IMR-90 (cell line): ENCODE results near the gene EPB41L1. TPM values are rescaled to one million over a fixed set of nuclear protein-coding genes. Genes with fewer than 3 reads are reported as not detected.

Experiments
- ATAC-seq: fragments of 200-7000 bp; cut with Tn5 transposase; 2 replicates; pipeline ENCODE4 v1.9.1; 2020; ENCODE audit warnings: low read depth, mild to moderate bottlenecking, moderate library complexity
- BruUV-seq: library from RNA; stranded (reverse); fragments of 400-500 nt; replicated peaks from 2 replicates; lab custom pipeline; 2021; lab: Mats Ljungman, UMichigan
- CTCF ChIA-PET: fragments of 300-600 bp; formaldehyde crosslinking; extraction: SDS; loops from one replicate; lab custom pipeline; 2021; ENCODE audit warnings: antibody characterized with exemption; lab: Yijun Ruan, JAX
- POLR2A ChIA-PET: fragments of 300-600 bp; sonication (Branson Sonifier 250); formaldehyde crosslinking; loops from one replicate; lab custom pipeline; 2022; ENCODE audit warnings: antibody characterized with exemption; ENCODE audit not compliant: unreplicated experiment; lab: Charles Lee
- DNase-seq: peaks from one replicate; pipeline ENCODE4 v3.0.0; 2013
- H2AFZ ChIP-seq: replicated peaks from 2 replicates; pipeline ENCODE3; 2013; ENCODE audit warnings: low read length, mild to moderate bottlenecking; ENCODE audit not compliant: poor library complexity
- H2AK5ac ChIP-seq: 2 replicates; pipeline ENCODE4 v1.6.1; 2013; ENCODE audit warnings: low read depth, low read length, inconsistent platforms
- H2AK9ac ChIP-seq: replicated peaks from 2 replicates; pipeline ENCODE3; 2013; ENCODE audit warnings: mild to moderate bottlenecking, low read depth, low read length, moderate library complexity; ENCODE audit not compliant: poor library complexity
- H2BK120ac ChIP-seq: 2 replicates; pipeline ENCODE4 v1.6.1; 2013; ENCODE audit warnings: low read depth, low read length, inconsistent platforms
- H2BK15ac ChIP-seq: 3 replicates; pipeline ENCODE4 v1.6.1; 2013; ENCODE audit warnings: low read depth, low read length, inconsistent platforms
- H2BK20ac ChIP-seq: 2 replicates; pipeline ENCODE4 v1.6.1; 2013; ENCODE audit warnings: low read depth, mild to moderate bottlenecking, inconsistent platforms, low read length, moderate library complexity
- H2BK5ac ChIP-seq: 2 replicates; pipeline ENCODE4 v1.6.1; 2013; ENCODE audit warnings: mild to moderate bottlenecking, low read depth, low read length, inconsistent platforms; ENCODE audit not compliant: poor library complexity, severe bottlenecking
- H3K14ac ChIP-seq: replicated peaks from 2 replicates; pipeline ENCODE4 v1.6.1; 2013; ENCODE audit warnings: low read depth, low read length, inconsistent platforms
- H3K18ac ChIP-seq: 2 replicates; pipeline ENCODE4 v1.6.1; 2013; ENCODE audit warnings: low read depth, low read length, control low read depth
- H3K23ac ChIP-seq: 2 replicates; pipeline ENCODE4 v1.6.1; 2013; ENCODE audit warnings: low read depth, low read length, inconsistent platforms
- H3K27ac ChIP-seq: 2 replicates; pipeline ENCODE4 v1.5.1; 2013; ENCODE audit warnings: mild to moderate bottlenecking, control low read depth, low read length; ENCODE audit not compliant: insufficient read depth
- H3K27me3 ChIP-seq: 2 replicates; pipeline ENCODE4 v1.6.1; 2013; ENCODE audit warnings: low read length; ENCODE audit not compliant: control insufficient read depth, insufficient read depth
- H3K36me3 ChIP-seq: 2 replicates; pipeline ENCODE4 v1.6.1; 2013; ENCODE audit warnings: low read length, mixed read lengths; ENCODE audit not compliant: control insufficient read depth, insufficient read depth
- H3K4ac ChIP-seq: 2 replicates; pipeline ENCODE4 v1.6.1; 2013; ENCODE audit warnings: low read depth, low read length, inconsistent platforms
- H3K4me1 ChIP-seq: 2 replicates; pipeline ENCODE4 v1.6.1; 2013; ENCODE audit warnings: low read length, mixed read lengths; ENCODE audit not compliant: control insufficient read depth, insufficient read depth
- H3K4me2 ChIP-seq: 2 replicates; pipeline ENCODE4 v1.6.1; 2013; ENCODE audit warnings: low read depth, mild to moderate bottlenecking, control low read depth, low read length, moderate library complexity
- H3K4me3 ChIP-seq: 2 replicates; pipeline ENCODE4 v1.5.1; 2013; ENCODE audit warnings: low read depth, mild to moderate bottlenecking, control low read depth, low read length, moderate library complexity; ENCODE audit not compliant: insufficient read depth
- H3K56ac ChIP-seq: 2 replicates; pipeline ENCODE4 v1.6.1; 2013; ENCODE audit warnings: low read length, inconsistent platforms; ENCODE audit not compliant: insufficient read depth; ENCODE audit errors: extremely low read depth
- H3K79me1 ChIP-seq, 2 experiments: 2 replicates each; pipeline ENCODE4 v1.6.1; 2013; ENCODE audit warnings: low read length in 2 of 2, inconsistent platforms in 1 of 2, low read depth in 1 of 2
- H3K9ac ChIP-seq: 2 replicates; pipeline ENCODE4 v1.6.1; 2013; ENCODE audit warnings: low read depth, low read length, control low read depth
- H3K9me1 ChIP-seq: 2 replicates; pipeline ENCODE4 v1.6.1; 2013; ENCODE audit warnings: low read length, inconsistent platforms; ENCODE audit not compliant: insufficient read depth
- H3K9me3 ChIP-seq: 2 replicates; pipeline ENCODE4 v1.6.1; 2013; ENCODE audit warnings: low read length; ENCODE audit not compliant: control insufficient read depth, insufficient read depth
- H4K20me1 ChIP-seq: 2 replicates; pipeline ENCODE4 v1.6.1; 2013; ENCODE audit warnings: low read length, inconsistent platforms; ENCODE audit not compliant: insufficient read depth
- H4K5ac ChIP-seq: 2 replicates; pipeline ENCODE4 v1.6.1; 2013; ENCODE audit warnings: mild to moderate bottlenecking, low read depth, low read length, control low read depth
- H4K8ac ChIP-seq, 2 experiments: 2 replicates each; pipeline ENCODE4 v1.6.1; 2013; ENCODE audit warnings: low read depth in 2 of 2, low read length in 2 of 2, control low read depth in 1 of 2, inconsistent platforms in 1 of 2
- H4K91ac ChIP-seq: 2 replicates; pipeline ENCODE4 v1.6.1; 2013; ENCODE audit warnings: low read depth, low read length, inconsistent platforms; ENCODE audit not compliant: insufficient read depth
- BHLHE40 ChIP-seq: fragments of 150-350 bp; IDR thresholded peaks from 2 replicates; pipeline ENCODE4 v1.6.1; 2016; ENCODE audit warnings: mild to moderate bottlenecking, low read depth, low read length
- CEBPB ChIP-seq: IDR thresholded peaks from 2 replicates; pipeline ENCODE4 v1.6.1; 2012; ENCODE audit warnings: low read depth, low read length, improper control_type of control experiment
- CHD1 ChIP-seq: IDR thresholded peaks from 2 replicates; pipeline ENCODE4 v1.6.1; 2012; ENCODE audit warnings: low read depth, low read length, improper control_type of control experiment
- FOS ChIP-seq: fragments of 150-350 bp; IDR thresholded peaks from 2 replicates; pipeline ENCODE4 v1.6.1; 2016; ENCODE audit warnings: low read depth, low read length
- MAFK ChIP-seq: IDR thresholded peaks from 2 replicates; pipeline ENCODE4 v1.6.1; 2012; ENCODE audit warnings: low read depth, low read length, improper control_type of control experiment
- MAZ ChIP-seq: IDR thresholded peaks from 2 replicates; pipeline ENCODE4 v1.6.1; 2012; ENCODE audit warnings: low read depth, mild to moderate bottlenecking, low read length, improper control_type of control experiment, moderate library complexity, borderline replicate concordance
- MXI1 ChIP-seq: IDR thresholded peaks from 2 replicates; pipeline ENCODE4 v1.6.1; 2012; ENCODE audit warnings: low read depth, mild to moderate bottlenecking, low read length, moderate library complexity, borderline replicate concordance
- NFE2L2 ChIP-seq: fragments of 150-350 bp; IDR thresholded peaks from 2 replicates; pipeline ENCODE4 v1.6.1; 2016; ENCODE audit warnings: low read depth, mild to moderate bottlenecking, low read length
- POLR2A ChIP-seq: IDR thresholded peaks from 2 replicates; pipeline ENCODE4 v1.6.1; 2012; ENCODE audit warnings: mild to moderate bottlenecking, low read depth, low read length
- RAD21 ChIP-seq: IDR thresholded peaks from 2 replicates; pipeline ENCODE4 v1.6.1; 2012; ENCODE audit warnings: low read length, improper control_type of control experiment
- RCOR1 ChIP-seq: IDR thresholded peaks from 2 replicates; pipeline ENCODE4 v1.6.1; 2012; ENCODE audit warnings: mild to moderate bottlenecking, low read length, improper control_type of control experiment; ENCODE audit not compliant: insufficient replicate concordance
- RFX5 ChIP-seq: IDR thresholded peaks from 2 replicates; pipeline ENCODE4 v1.8.0; 2012; ENCODE audit warnings: low read depth, mild to moderate bottlenecking, low read length, moderate library complexity
- SMC3 ChIP-seq: fragments of 150-350 bp; IDR thresholded peaks from 2 replicates; pipeline ENCODE4 v1.6.1; 2016; ENCODE audit warnings: low read depth, mild to moderate bottlenecking, antibody characterized with exemption, low read length, moderate library complexity
- WGBS, 2 experiments: methylation state at CpG; one replicate each; pipeline versions ENCODE4 v1.1.5 to v1.1.7; 2013; ENCODE audit warnings: missing lambda C conversion rate in 2 of 2; ENCODE audit not compliant: insufficient read length in 1 of 2; ENCODE audit errors: extremely low coverage in 2 of 2; 5-methylcytosine and 5-hydroxymethylcytosine counted together
- dilution Hi-C: fragments of 300-500 bp; cut with HindIII; formaldehyde crosslinking; loops from one replicate; pipeline ENCODE4 v1.14.3; 2018; ENCODE audit warnings: low sequenced_read_pairs; ENCODE audit not compliant: unreplicated experiment
- in situ Hi-C: fragments of 300-500 bp; cut with MboI; formaldehyde crosslinking; loops from 3 replicates; pipeline ENCODE4 v1.14.3; 2019; ENCODE audit warnings: low sequenced_read_pairs, inconsistent platforms, mixed read lengths
- intact Hi-C: fragments of 100-400 bp; cut with micrococcal nuclease; formaldehyde crosslinking; loops from 2 replicates; pipeline ENCODE4 v1.10.0; 2022
- polyA plus RNA-seq, 3 experiments: library from polyadenylated mRNA; depleted of rRNA; stranded (reverse); fragments of >200 nt; gene quantifications; 2 replicates each; pipeline ENCODE4 v1.2.3, GENCODE V29; 2012; ENCODE audit warnings: low replicate concordance in 1 of 3
- total RNA-seq: library from RNA; depleted of rRNA; stranded (reverse); fragments of >200 nt; gene quantifications from 2 replicates; pipeline ENCODE4 v1.2.3, GENCODE V29; 2012
- TF ChIP-seq, protein P1 (sequence below): fragments of 150-350 bp; IDR thresholded peaks from 2 replicates; pipeline ENCODE4 v1.6.1; 2017; ENCODE audit warnings: mild to moderate bottlenecking, antibody characterized with exemption, low read length, low read depth
- TF ChIP-seq, protein P2 (sequence below): fragments of 150-350 bp; IDR thresholded peaks from 2 replicates; pipeline ENCODE4 v1.6.1; 2016; ENCODE audit warnings: low read depth, mild to moderate bottlenecking, low read length, moderate library complexity, borderline replicate concordance
- TF ChIP-seq, protein P3 (sequence below): conservative IDR thresholded peaks from 2 replicates; pipeline ENCODE4 v1.5.1; 2012; ENCODE audit warnings: mild to moderate bottlenecking, low read depth, low read length, improper control_type of control experiment

The EPB41L1 gene
- total and polyA plus RNA-seq, 2 of the 4 experiments (the other 2 are of a cell fraction): 12.5 to 33.7 TPM

DNA sequence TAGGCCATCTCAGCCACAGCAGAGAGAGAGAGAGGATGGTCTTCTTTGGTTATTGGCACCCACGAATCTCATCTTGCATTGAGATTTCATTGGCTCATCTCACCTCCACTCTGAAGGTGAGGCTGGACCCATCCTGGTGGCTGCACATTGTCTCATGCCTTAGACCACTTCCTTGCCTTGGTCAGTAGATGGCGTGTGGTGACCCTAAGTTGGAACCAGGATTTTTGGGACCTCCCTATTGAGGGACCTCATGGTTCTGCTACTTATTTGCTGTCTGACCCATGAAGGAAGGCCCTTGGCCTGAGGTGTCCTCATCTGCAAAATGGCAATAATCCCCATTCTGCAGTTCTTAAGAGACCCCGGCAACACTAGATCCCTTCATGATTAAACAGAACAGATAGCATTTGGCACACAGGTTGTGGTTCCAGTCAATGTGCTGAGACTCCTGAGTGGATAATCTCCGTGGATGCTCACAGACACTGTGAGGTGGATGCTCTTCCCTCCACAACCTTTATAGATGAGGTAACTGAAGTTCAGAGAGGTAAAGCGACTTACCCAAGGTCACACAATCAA, 60.2 kb downstream of the EPB41L1 start:
- POLR2A ChIA-PET: no interaction called here
- Histone ChIP-seq H3K14ac (no peak overlapping the region), H3K4me3 (no peak overlapping the region), H2AFZ (no peak overlapping the region), H3K79me1 (no peaks in the 10 kb centered on the region), H2AK9ac (no peak overlapping the region), H3K9me1 (no peaks in the 10 kb centered on the region), H3K56ac (no peak overlapping the region), H4K5ac (no peak overlapping the region), H3K9me3 (no peaks in the 10 kb centered on the region), H3K18ac (no peak overlapping the region), H3K36me3 (peaks cover 6% of the 10 kb centered on the region; the same call in 1 of the 2 replicates), H3K4me1 (no peaks in the 10 kb centered on the region), H3K27ac (no peak overlapping the region), H2AK5ac (no peak overlapping the region), H2BK15ac (no peak overlapping the region), H2BK20ac (no peak overlapping the region), H2BK5ac (no peak overlapping the region), H3K4me2 (no peak overlapping the region), H3K4ac (no peak overlapping the region), H3K27me3 (no peaks in the 10 kb centered on the region), H3K9ac (no peak overlapping the region), H4K91ac (no peak overlapping the region), H3K23ac (no peak overlapping the region), H2BK120ac (no peak overlapping the region), H4K8ac (no peak overlapping the region), H4K20me1 (no peaks in the 10 kb centered on the region)
- DNase-seq (peak; percentile 33), ATAC-seq (peak; percentile 81)
- CTCF ChIA-PET: no interaction called here
- TF ChIP-seq RFX5 (no peak), MXI1 (no peak), POLR2A (no peak), MAZ (no peak), BHLHE40 (no peak), CHD1 (no peak), FOS (no peak), MAFK (no peak), RAD21 (peak; percentile 58), NFE2L2 (no peak), SMC3 (peak; percentile 48), CEBPB (no peak), RCOR1 (no peak)
- TF ChIP-seq, protein P1, sequence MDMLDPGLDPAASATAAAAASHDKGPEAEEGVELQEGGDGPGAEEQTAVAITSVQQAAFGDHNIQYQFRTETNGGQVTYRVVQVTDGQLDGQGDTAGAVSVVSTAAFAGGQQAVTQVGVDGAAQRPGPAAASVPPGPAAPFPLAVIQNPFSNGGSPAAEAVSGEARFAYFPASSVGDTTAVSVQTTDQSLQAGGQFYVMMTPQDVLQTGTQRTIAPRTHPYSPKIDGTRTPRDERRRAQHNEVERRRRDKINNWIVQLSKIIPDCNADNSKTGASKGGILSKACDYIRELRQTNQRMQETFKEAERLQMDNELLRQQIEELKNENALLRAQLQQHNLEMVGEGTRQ: no peak
- TF ChIP-seq, protein P2, sequence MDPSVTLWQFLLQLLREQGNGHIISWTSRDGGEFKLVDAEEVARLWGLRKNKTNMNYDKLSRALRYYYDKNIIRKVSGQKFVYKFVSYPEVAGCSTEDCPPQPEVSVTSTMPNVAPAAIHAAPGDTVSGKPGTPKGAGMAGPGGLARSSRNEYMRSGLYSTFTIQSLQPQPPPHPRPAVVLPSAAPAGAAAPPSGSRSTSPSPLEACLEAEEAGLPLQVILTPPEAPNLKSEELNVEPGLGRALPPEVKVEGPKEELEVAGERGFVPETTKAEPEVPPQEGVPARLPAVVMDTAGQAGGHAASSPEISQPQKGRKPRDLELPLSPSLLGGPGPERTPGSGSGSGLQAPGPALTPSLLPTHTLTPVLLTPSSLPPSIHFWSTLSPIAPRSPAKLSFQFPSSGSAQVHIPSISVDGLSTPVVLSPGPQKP: no peak
- TF ChIP-seq, protein P3, sequence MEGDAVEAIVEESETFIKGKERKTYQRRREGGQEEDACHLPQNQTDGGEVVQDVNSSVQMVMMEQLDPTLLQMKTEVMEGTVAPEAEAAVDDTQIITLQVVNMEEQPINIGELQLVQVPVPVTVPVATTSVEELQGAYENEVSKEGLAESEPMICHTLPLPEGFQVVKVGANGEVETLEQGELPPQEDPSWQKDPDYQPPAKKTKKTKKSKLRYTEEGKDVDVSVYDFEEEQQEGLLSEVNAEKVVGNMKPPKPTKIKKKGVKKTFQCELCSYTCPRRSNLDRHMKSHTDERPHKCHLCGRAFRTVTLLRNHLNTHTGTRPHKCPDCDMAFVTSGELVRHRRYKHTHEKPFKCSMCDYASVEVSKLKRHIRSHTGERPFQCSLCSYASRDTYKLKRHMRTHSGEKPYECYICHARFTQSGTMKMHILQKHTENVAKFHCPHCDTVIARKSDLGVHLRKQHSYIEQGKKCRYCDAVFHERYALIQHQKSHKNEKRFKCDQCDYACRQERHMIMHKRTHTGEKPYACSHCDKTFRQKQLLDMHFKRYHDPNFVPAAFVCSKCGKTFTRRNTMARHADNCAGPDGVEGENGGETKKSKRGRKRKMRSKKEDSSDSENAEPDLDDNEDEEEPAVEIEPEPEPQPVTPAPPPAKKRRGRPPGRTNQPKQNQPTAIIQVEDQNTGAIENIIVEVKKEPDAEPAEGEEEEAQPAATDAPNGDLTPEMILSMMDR: peak; percentile 56
- in situ Hi-C loops: loop anchor here (25.0 kb wide), 1 partner anchor 698 kb away; no protein-coding TSS in a partner anchor
- 17% methylated on average over 1 of the region's 5 CpGs; no CpG with 5 or more reads in 1 of the 2 experiments for WGBS, 2 experiments
- intact Hi-C loops: loop anchor here (1.0 to 5.0 kb wide), 2 partner anchors 225 to 328 kb away; partner anchors contain the start of gene MYL9
- no TSS peak for BruUV-seq
- dilution Hi-C loops: no loop called here
